Mammary epithelial cell (primary cell): ENCODE data around the gene SPEF2.

Experiments
- CTCF ChIP-seq, 2 donors: IDR thresholded peaks in 1 of 2; conservative IDR thresholded peaks in 1 of 2; 2 replicates each; pipeline ENCODE4 v1.5.1; 2011 to 2012; ENCODE audit warnings: inconsistent platforms in 2 of 2, low read length in 2 of 2, mild to moderate bottlenecking in 2 of 2, control low read depth in 1 of 2, low read depth in 1 of 2; ENCODE audit not compliant: insufficient read depth in 1 of 2; ENCODE audit errors: extremely low read depth in 1 of 2
- EZH2 ChIP-seq: IDR thresholded peaks from 2 replicates; pipeline ENCODE4 v1.6.1; 2012; ENCODE audit warnings: low read length, inconsistent platforms, borderline replicate concordance

DNA sequence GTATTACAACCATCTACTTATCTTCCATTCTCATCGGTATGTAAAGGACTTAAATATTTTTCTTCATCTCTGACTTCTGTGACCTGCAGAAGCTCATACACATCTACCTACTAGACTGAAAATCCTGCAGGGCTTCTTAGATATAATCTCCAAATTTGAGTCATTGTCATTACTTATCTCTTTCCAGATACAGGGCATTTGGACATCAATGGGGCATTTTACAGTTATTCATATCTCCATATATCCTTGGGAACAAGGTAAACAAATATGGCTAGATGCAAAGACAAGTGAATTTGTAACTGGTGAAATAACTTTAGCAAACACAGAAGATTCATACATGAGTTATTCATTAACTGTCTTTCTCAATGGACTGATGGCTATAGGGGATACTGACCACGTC is 201.4 kb downstream of the SPEF2 start:
- TF ChIP-seq CTCF (conservative IDR thresholded peaks at IDR 0.05 in 1 of 2, IDR thresholded peaks at IDR 0.05 in 1 of 2; ENCODE audit: extremely low read depth in 1 of 2, insufficient read depth in 1 of 2, low read depth in 1 of 2, low read length in 2 of 2) (no peak), EZH2 (no peak)
